Fibroblast of mammary gland (primary cell): ENCODE data around the gene TXNRD3.

Experiments
- DNase-seq: peaks from one replicate; pipeline ENCODE4 v3.0.0-alpha.2; 2010; ENCODE audit warnings: low read depth
- H3K4me3 ChIP-seq: 2 replicates; pipeline ENCODE4 v1.5.1; 2011; ENCODE audit warnings: low read depth, mild to moderate bottlenecking, low read length, moderate library complexity; ENCODE audit not compliant: control insufficient read depth
- TF ChIP-seq, protein P1 (sequence below): conservative IDR thresholded peaks from 2 replicates; pipeline ENCODE4 v1.5.1; 2011; ENCODE audit warnings: low read depth, low read length, inconsistent platforms; ENCODE audit not compliant: control insufficient read depth, insufficient read depth

TXNRD3 gene

DNA sequence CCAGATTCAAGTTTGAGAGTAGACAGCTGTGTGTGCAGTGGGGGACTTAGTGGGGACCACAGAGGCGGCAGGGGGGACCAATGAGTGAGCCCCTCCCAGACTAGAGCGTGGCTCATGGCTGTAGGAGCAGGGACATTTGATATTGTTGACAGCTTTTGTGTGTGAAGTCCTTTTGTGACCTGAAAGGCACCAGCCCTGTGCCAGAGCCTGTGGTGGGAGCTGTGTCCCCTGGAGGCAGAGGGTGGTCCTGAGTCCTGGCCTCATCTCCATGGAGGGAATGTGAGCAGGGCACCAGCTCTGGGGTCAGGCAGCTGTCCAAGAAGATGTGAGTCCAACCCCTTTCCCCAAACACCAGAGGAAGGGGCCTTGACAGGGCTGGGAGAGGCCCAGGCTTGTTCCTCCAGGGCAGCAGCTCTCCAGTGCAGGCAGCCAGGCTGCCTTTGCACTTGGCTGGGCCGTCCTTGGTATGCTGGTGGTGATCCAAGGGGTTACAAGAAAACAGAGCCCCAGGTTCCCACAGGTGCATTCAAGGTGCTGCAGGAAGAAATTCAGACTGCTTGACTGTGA lies 86.1 kb downstream of the TXNRD3 start:
- TF ChIP-seq, protein P1, sequence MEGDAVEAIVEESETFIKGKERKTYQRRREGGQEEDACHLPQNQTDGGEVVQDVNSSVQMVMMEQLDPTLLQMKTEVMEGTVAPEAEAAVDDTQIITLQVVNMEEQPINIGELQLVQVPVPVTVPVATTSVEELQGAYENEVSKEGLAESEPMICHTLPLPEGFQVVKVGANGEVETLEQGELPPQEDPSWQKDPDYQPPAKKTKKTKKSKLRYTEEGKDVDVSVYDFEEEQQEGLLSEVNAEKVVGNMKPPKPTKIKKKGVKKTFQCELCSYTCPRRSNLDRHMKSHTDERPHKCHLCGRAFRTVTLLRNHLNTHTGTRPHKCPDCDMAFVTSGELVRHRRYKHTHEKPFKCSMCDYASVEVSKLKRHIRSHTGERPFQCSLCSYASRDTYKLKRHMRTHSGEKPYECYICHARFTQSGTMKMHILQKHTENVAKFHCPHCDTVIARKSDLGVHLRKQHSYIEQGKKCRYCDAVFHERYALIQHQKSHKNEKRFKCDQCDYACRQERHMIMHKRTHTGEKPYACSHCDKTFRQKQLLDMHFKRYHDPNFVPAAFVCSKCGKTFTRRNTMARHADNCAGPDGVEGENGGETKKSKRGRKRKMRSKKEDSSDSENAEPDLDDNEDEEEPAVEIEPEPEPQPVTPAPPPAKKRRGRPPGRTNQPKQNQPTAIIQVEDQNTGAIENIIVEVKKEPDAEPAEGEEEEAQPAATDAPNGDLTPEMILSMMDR = no peak
- H3K4me3 ChIP-seq = no peak overlapping the region
- DNase-seq = no peak

DNA sequence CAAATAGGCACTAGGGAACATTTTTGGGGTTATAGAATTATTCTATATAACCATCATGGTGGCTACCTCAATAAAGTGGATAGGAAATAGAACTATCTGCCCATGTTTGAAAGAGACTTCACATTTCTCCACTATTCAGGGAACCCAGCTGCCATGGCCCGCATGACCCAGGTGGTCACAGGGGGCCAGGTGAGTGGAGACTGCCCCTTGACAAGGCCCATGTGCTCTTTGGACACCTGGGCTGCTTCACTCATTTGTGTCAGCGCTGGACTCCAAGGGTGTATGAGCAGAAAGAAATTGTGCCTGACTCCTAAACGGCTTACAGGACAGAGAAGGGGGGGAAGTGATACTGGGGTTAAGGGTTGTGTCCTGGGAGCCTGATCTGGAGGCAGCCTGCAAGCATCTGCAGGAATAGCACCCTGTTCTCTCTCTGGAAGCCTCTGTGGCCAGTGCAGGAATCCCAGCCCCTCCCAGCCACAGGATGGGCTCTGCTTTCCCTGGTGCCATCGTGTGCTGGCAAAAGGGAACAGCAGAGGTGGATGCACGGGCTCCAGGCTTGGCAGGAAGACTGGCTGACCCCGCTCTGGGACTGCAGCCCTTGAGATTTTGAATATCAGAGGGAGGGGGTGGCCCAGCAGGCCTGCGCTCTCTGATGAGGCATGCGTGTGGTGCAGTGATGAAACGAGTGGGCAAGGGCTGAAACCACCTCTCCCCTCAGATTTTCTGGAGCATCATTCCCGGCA lies 87.1 kb downstream of the TXNRD3 start:
- DNase-seq = no peak
- H3K4me3 ChIP-seq = no peak overlapping the region
- TF ChIP-seq, protein P1 = no peak

DNA sequence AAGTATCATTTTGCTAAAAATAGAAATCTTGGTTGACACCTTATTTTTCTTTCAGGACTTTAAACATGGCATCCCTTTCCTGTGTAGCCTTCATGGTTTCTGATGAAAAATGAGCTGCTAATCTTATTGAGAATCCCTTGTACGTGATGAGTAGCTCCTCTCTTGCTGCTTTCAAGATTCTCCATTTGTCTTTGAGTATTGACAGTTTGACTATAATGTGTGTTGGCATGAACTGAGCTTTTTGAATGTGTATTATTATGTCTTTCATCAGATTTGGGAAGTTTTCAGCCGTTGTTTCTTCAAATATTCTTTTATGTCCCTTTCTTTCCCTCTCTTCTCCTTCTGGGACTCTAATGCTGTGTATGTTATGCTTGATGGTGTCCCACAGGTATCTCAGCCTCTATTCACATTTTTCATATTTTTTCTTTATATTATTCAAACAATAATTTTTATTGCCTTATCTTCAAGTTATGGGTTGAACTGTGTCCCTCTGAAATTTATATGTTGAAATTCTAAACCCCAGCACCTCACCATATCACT lies 92.1 kb downstream of the TXNRD3 start:
- TF ChIP-seq, protein P1 = no peak
- DNase-seq = no peak
- H3K4me3 ChIP-seq = no peak overlapping the region

DNA sequence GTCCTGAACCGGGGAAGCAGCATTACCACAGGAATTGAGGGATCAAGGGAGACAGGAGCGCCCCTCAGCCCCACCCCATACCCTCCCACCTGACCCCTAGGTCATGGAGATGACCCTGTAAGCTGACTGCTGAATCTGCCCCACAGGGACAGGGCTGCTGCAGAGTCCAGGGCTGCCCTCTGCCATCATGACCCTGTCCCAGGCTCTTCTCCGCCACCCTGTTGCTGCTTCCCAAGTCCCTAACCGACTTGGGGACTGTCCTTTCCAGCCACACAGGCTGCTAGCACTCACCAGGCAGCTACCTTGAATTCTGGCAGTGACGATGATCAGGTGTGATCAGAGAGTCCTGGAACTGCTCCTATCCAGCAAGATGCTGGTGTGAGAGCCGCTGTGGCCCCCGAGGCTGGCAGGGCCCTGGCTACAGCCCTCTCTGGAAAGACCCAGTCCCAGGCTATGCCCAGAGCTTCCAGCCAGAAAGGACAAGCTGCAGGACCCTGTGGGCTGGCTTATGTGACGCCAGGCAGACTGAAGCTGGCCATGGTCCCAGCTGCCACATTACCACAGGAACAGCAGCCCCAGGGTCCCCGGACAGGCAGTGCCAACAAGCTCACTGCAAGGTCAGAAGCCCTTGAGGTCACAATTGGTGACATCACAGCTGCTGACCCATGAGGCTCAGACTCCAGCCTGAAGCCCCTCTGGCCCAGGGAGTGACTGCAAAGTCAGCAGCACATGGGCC lies 96.4 kb downstream of the TXNRD3 start, which contains the start of gene C3orf22:
Gene C3orf22, minus strand, starts transcription at position 597 of the 736 bp plus-strand sequence. CDS start 5,542 bp downstream, outside the sequence.
- no peak for DNase-seq
- TF ChIP-seq, protein P1 = no peak
- H3K4me3 ChIP-seq = no peak within 1 kb of the TSS

DNA sequence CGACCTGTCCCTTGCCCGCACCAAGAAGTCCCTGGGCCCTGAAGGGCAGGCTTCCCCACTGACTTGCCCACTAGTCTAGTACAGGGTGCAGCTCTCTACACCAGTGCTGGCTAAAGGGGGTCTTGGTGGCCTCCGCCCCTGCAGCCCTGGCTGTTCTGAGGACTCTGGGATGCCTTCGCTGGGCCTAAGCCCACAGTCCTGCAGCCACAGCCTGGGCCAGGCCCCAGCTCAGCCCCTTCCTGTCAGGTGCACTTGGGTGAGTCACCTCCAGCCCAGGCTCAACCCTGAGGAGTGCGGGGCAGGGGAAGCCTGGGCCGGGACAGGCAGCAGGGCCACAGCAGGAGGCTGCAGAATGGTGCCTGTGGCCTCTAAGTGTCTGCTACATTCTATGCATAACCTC lies 97.2 kb downstream of the TXNRD3 start:
- H3K4me3 ChIP-seq = no peak overlapping the region
- DNase-seq = no peak
- TF ChIP-seq, protein P1 = no peak

DNA sequence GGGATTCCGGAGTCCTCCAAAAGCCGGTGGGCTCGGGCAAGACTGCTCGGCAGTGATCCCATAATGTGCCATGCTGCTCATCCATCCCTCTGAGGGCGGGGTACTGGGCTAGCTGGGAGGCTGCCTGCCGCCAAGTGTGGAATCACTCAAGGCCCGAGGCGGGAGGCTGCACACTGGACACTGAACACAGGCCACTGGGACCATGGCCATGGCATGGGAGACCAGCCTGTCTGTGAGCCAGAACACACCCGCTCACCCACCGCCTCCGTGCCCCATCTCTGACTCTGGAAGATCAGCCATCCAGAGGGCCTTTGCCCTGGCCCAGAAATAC lies 97.5 kb downstream of the TXNRD3 start:
- DNase-seq = no peak
- no peak overlapping the region for H3K4me3 ChIP-seq
- TF ChIP-seq, protein P1 = no peak
